GM13977 (cell line): ENCODE measurements around the gene ZNF888.
"Not testable (repeated sequence)": the region's sequence is repeated elsewhere in the genome, so short reads cannot be mapped to it uniquely, and the experiment has no call there.

ENCODE experiments used
- DNase-seq: peaks from one replicate; pipeline ENCODE4 v3.0.0; 2012; ENCODE audit warnings: low spot score
- CTCF ChIP-seq: IDR thresholded peaks from 2 replicates; pipeline ENCODE4 v1.5.1; 2012; ENCODE audit warnings: mild to moderate bottlenecking, control low read depth; ENCODE audit not compliant: insufficient read depth; ENCODE audit errors: extremely low read depth, missing control alignments
- in situ Hi-C: fragments of 300-500 bp; cut with MboI; formaldehyde crosslinking; loops from one replicate; pipeline ENCODE4 v1.12.0; 2022; ENCODE audit warnings: low sequenced_read_pairs, low pct_unique_long_range_greater_than_20kb, mixed read lengths, inconsistent platforms; ENCODE audit not compliant: unreplicated experiment

Gene ZNF888

DNA sequence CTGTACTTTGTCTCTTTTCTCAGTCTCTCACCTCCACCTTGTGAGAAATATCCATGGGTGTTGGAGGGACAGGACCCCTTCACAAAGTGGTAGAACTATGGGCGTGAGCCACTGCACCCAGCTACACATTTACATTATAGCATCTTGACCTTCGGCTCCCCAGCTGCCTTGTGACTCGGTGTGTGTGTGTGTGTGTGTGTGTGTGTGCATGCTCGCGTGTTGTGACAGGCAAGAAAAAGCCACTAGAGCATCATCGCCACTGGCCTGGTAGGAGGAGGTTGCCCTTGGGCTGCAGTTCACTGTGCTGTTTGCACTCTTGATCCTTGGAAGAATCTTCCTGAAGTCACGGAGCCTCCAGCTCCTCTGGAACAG lies 13.7 kb upstream of the ZNF888 start:
- no peak for DNase-seq
- TF ChIP-seq CTCF = no peak
- in situ Hi-C loops = no loop called here

- in situ Hi-C loops = no loop called here
- no peak for DNase-seq
These were observed 13.1 kb upstream of the ZNF888 start for GRCh38 chr19:52936151-52936953.

GRCh38 chr19:52935434-52935833 lies 12.2 kb upstream of the ZNF888 start:
- in situ Hi-C loops = no loop called here
- no peak for DNase-seq
- TF ChIP-seq CTCF = no peak

More at GRCh38 chr19:52936151-52936953, 13.1 kb upstream of the ZNF888 start:
- TF ChIP-seq CTCF = no peak

GRCh38 chr19:52924641-52925040 lies 1.4 kb upstream of the ZNF888 start:
- DNase-seq, in situ Hi-C loops: not testable (repeated sequence)

- in situ Hi-C loops = no loop called here
- TF ChIP-seq CTCF = no peak
- no peak for DNase-seq
These were observed 758 bp upstream of the ZNF888 start for GRCh38 chr19:52923778-52924593.

DNA sequence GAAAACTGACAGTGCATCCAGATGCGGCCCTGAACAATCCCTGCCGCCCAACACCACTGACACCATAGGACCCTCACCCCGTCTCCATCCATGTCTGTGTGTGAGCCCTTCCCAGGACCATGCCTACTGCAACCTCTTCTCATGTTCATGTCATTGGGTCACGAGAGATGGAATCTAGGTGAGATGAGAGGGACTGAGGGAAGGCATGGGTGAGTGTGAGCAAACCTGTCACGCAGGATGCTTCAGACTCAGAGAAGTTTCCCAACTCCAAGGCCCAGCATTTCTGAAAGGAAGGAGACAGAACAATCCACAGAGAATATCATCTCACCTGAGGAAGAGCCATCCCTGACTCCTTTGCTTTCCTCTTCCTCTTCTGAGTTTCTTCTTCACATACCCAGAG lies 5.7 kb downstream of the ZNF888 start:
- in situ Hi-C loops = no loop called here
- no peak for TF ChIP-seq CTCF
- DNase-seq = no peak

DNA sequence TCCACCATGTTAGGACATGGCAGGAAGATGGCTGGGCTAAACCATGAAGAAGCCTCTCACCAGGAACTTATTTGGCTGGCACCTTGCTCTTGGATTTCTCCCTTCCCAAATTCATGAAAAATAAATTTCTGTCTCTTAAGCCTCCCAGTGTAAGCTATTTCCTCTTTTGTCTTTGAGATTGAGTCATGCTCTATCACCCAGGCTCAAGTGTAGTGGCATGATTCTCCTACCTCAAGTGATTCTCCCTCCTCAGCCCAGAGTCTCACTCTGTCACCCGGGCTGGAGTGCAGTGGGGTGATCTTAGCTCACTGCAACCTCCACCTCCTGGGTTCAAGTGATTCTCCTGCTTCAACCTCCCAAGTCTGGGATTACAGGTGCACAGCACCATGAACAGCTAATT lies 12.6 kb downstream of the ZNF888 start:
- in situ Hi-C loops = no loop called here
- no peak for TF ChIP-seq CTCF
- no peak for DNase-seq

- DNase-seq, in situ Hi-C loops: not testable (repeated sequence)
These were observed 19.0 kb downstream of the ZNF888 start for GRCh38 chr19:52904052-52904780.
